Activated CD8-positive, alpha-beta T cell treated with anti-CD3 and anti-CD28 coated beads for 36 hours (primary cell): ENCODE measurements around the gene FGF3. TPM values are rescaled to one million over a fixed set of nuclear protein-coding genes. Genes with fewer than 3 reads are reported as not detected.

Experiments used
- ATAC-seq: fragments of 200-7000 bp; cut with Tn5 transposase; one replicate; pipeline ENCODE4 v1.10.0; 2021; ENCODE audit warnings: mild to moderate bottlenecking, moderate library complexity
- CTCF ChIA-PET: fragments of 350-600 bp; sonication (Branson Sonifier 250); formaldehyde crosslinking; loops from one replicate; lab custom pipeline; 2021; ENCODE audit warnings: antibody characterized with exemption; lab: Charles Lee
- POLR2A ChIA-PET: fragments of 350-600 bp; sonication (Branson Sonifier 250); formaldehyde crosslinking; loops from one replicate; lab custom pipeline; 2021; ENCODE audit warnings: antibody characterized with exemption; lab: Charles Lee
- DNase-seq: peaks from one replicate; pipeline ENCODE4 v3.0.0-alpha.2; 2020
- H3K27ac Mint-ChIP-seq: one replicate; pipeline ENCODE4 v1.8.0; 2021; ENCODE audit warnings: mild to moderate bottlenecking, mixed read lengths
- H3K27me3 Mint-ChIP-seq: one replicate; pipeline ENCODE4 v1.8.0; 2021; ENCODE audit warnings: mixed read lengths
- H3K36me3 Mint-ChIP-seq: one replicate; pipeline ENCODE4 v1.8.0; 2021; ENCODE audit warnings: low read depth, mixed read lengths
- H3K4me1 Mint-ChIP-seq: one replicate; pipeline ENCODE4 v1.8.0; 2021; ENCODE audit warnings: low read depth, mixed read lengths
- H3K4me3 Mint-ChIP-seq: one replicate; pipeline ENCODE4 v1.8.0; 2021; ENCODE audit warnings: mild to moderate bottlenecking, moderate library complexity, mixed read lengths
- H3K9me3 Mint-ChIP-seq: one replicate; pipeline ENCODE4 v1.8.0; 2021; ENCODE audit warnings: mixed read lengths
- CTCF ChIP-seq: fragments of 200-600 bp; IDR thresholded peaks from one replicate; pipeline ENCODE4 v1.8.0; 2022; ENCODE audit warnings: antibody characterized with exemption, mild to moderate bottlenecking
- intact Hi-C: fragments of 100-400 bp; cut with micrococcal nuclease; formaldehyde crosslinking; loops from one replicate; pipeline ENCODE4 v1.10.0; 2022
- total RNA-seq, 2 experiments: library from RNA; stranded (reverse); gene quantifications; one replicate each; pipeline ENCODE4 v1.2.3, GENCODE V29; 2021

Gene FGF3
- total RNA-seq, 2 experiments from 2014 or later: not detected

DNA sequence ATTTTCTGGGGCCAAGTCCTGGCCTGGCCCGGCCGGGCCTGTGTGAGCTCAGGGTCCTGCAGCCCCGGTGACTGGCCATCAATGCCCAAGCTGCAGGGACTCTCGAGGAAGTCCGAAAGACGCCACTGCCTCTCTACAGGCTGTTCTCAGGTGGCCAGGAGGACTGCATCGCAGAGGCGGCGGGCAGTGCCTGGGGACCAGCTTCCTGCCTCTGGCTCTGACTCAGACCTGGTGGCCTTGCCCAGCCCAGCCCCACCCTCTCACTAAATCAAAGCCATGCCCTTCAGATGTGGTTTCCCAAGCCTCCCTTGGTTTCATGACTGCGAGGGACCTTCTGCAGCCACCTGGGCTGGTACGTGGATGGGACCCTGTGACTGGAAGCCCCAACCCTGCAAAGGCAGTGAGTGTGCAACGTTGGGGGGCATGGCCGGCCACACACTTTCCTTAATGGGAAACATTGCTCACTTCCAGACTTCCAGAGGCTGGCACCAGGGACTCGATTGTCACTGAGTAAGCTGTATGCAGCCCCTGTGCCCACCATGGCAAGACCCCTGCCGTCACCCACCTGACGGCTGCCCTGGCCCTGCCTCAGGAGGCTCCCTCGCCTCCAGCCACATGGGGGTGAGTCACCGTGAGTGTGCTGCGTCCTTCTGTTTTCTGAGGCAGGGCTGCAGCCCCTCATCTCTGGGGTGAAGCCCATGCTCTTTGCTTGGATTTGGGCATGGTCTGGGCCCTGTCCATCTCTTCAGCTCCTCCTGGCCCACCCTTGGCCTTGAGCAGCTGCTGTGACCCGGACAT lies 6.0 kb upstream of the FGF3 start:
- no peak overlapping the region for H3K4me3 Mint-ChIP-seq
- ChIA-PET CTCF (no interaction called here), POLR2A (no interaction called here)
- DNase-seq: no peak
- H3K9me3 Mint-ChIP-seq: no peaks in the 10 kb centered on the region
- intact Hi-C loops: no loop called here
- no peak for TF ChIP-seq CTCF
- peaks cover 5% of the 10 kb centered on the region for H3K27me3 Mint-ChIP-seq
- no peaks in the 10 kb centered on the region for H3K36me3 Mint-ChIP-seq
- H3K27ac Mint-ChIP-seq: no peak overlapping the region
- ATAC-seq: no peak
- no peaks in the 10 kb centered on the region for H3K4me1 Mint-ChIP-seq

DNA sequence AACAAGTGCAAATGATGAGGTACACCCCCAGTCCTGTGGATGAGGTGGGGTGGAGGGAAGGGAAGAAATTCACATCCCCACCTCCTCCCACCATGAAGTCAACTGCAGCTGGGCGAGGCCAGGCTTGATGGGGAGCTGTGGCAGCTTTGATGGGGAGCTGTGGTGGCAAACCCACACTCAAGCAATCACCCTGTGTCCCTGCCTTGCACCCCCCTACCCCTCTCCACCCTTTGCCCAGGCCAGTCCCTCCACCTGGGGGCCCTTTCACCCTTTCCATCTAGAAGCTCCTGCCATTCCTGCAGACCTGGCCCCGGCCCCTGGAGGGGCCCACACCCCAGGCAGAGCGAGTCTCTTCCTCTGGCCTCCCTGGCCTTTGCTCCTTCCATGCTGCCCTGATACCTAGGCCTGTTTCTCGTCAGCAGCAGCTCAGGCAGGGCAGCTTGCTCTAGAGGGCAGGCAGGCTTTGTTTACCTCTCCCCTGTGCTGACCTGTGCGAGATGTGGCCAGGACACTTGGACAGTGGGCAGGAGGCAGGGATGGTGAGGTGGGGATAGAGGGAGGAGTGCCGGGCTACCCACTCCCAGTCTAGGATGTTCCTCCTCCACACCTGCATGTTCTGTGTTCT lies 4.5 kb upstream of the FGF3 start:
- ATAC-seq: no peak
- DNase-seq: no peak
- POLR2A ChIA-PET: no interaction called here
- no peak overlapping the region for H3K4me3 Mint-ChIP-seq
- H3K9me3 Mint-ChIP-seq: no peaks in the 10 kb centered on the region
- no peak overlapping the region for H3K27ac Mint-ChIP-seq
- H3K27me3 Mint-ChIP-seq: peaks cover 13% of the 10 kb centered on the region
- intact Hi-C loops: no loop called here
- H3K36me3 Mint-ChIP-seq: no peaks in the 10 kb centered on the region
- CTCF ChIA-PET: no interaction called here
- no peaks in the 10 kb centered on the region for H3K4me1 Mint-ChIP-seq
- TF ChIP-seq CTCF: no peak

GRCh38 chr11:69822676-69823494 lies 3.7 kb upstream of the FGF3 start:
- no peak for ATAC-seq
- TF ChIP-seq CTCF: no peak
- intact Hi-C loops: no loop called here
- Mint-ChIP-seq H3K4me3 (no peak overlapping the region), H3K27ac (no peak overlapping the region), H3K9me3 (no peaks in the 10 kb centered on the region), H3K27me3 (peaks cover 13% of the 10 kb centered on the region), H3K4me1 (no peaks in the 10 kb centered on the region), H3K36me3 (no peaks in the 10 kb centered on the region)
- DNase-seq: no peak
- ChIA-PET CTCF (no interaction called here), POLR2A (no interaction called here)

- H3K4me1 Mint-ChIP-seq: no peaks in the 10 kb centered on the region
- no peak for ATAC-seq
Measured at GRCh38 chr11:69821511-69822040, 2.4 kb upstream of the FGF3 start.

More at GRCh38 chr11:69821511-69822040, 2.4 kb upstream of the FGF3 start:
- Mint-ChIP-seq H3K36me3 (no peaks in the 10 kb centered on the region), H3K27ac (no peak overlapping the region), H3K9me3 (no peaks in the 10 kb centered on the region), H3K27me3 (peaks cover 15% of the 10 kb centered on the region), H3K4me3 (no peak overlapping the region)
- DNase-seq: no peak
- intact Hi-C loops: no loop called here
- TF ChIP-seq CTCF: no peak
- ChIA-PET CTCF (no interaction called here), POLR2A (no interaction called here)
